Heart right ventricle (tissue), 16 donors: ENCODE data around the gene C1orf52. TPM values are rescaled to one million over a fixed set of nuclear protein-coding genes. Genes with fewer than 3 reads are reported as not detected.

Source experiments
- ATAC-seq, 8 donors: fragments of 200-7000 bp; cut with Tn5 transposase; one replicate each; pipeline ENCODE4 v1.9.1; 2020; ENCODE audit warnings: mild to moderate bottlenecking in 8 of 8, moderate library complexity in 8 of 8, moderate number of reproducible peaks in 1 of 8
- DNase-seq, 2 donors: peaks; one replicate each; pipeline ENCODE4 v3.0.0-alpha.2; 2020
- H3K27ac ChIP-seq, 10 donors: fragments of 200-600 bp; sonication (generic) in 2 of 10; one replicate each; pipeline versions ENCODE4 v1.5.0 to v1.8.0; 2020 to 2022; ENCODE audit warnings: mild to moderate bottlenecking in 3 of 10
- H3K27me3 ChIP-seq, 7 donors: fragments of 200-600 bp; one replicate each; pipeline ENCODE4 v1.8.0; 2021 to 2022; ENCODE audit warnings: mild to moderate bottlenecking in 2 of 7
- H3K36me3 ChIP-seq, 9 donors: fragments of 200-600 bp; sonication (generic) in 1 of 9; one replicate each; pipeline versions ENCODE4 v1.5.0 to v1.8.0; 2020 to 2022; ENCODE audit warnings: mild to moderate bottlenecking in 2 of 9
- H3K4me1 ChIP-seq, 9 donors: fragments of 200-600 bp; sonication (generic) in 1 of 9; one replicate each; pipeline versions ENCODE4 v1.5.0 to v1.8.0; 2020 to 2022; ENCODE audit warnings: mild to moderate bottlenecking in 4 of 9
- H3K4me3 ChIP-seq, 10 donors: fragments of 200-600 bp; sonication (generic) in 2 of 10; one replicate each; pipeline versions ENCODE4 v1.5.0 to v1.8.0; 2020 to 2022; ENCODE audit warnings: mild to moderate bottlenecking in 7 of 10, moderate library complexity in 2 of 10
- H3K9me3 ChIP-seq, 11 donors: fragments of 200-600 bp in 10 of 11; sonication (generic) in 2 of 11; one replicate each; pipeline versions ENCODE4 v1.5.0 to v1.8.0; 2013 to 2022; ENCODE audit warnings: mild to moderate bottlenecking in 2 of 11, control low read depth in 1 of 11, moderate library complexity in 1 of 11
- WGBS, 2 donors: extraction: QIAGEN DNeasy Blood & Tissue Kit; methylation state at CpG; one replicate each; pipeline ENCODE4 v1.1.7; 2013; ENCODE audit warnings: inconsistent platforms in 1 of 2; 5-methylcytosine and 5-hydroxymethylcytosine counted together
- intact Hi-C, 10 donors: fragments of 100-400 bp; cut with DNase I; formaldehyde crosslinking; loops; one replicate each; pipeline versions ENCODE4 v1.11.1 to v1.14.2; 2022
- polyA plus RNA-seq, 2 donors: library from polyadenylated mRNA; stranded (reverse); fragments of 200-250 nt; gene quantifications; one replicate each; pipeline ENCODE4 v1.2.3, GENCODE V29; 2013
- total RNA-seq, 10 donors: library from RNA; stranded (reverse); fragmentation: NEBNext Ultra II Directional in 3 of 10; extraction: Animal tissue kit (Norgen Biotek cat#: 25700) in 3 of 10; gene quantifications; one replicate each; pipeline versions ENCODE4 v1.2.1 to v1.2.4, GENCODE V29; 2021 to 2023
- TF ChIP-seq, protein P1 (sequence below), 9 donors: fragments of 200-600 bp; sonication (generic) in 2 of 9; IDR thresholded peaks; one replicate each; pipeline versions ENCODE4 v1.5.0 to v1.8.0; 2021 to 2022; ENCODE audit warnings: antibody characterized with exemption in 9 of 9, mild to moderate bottlenecking in 5 of 9, moderate library complexity in 1 of 9
- donor health status: Arrhythmogenic right ventricular cardiomyopathy.
- donor health status: ischemic (EF 13 %, LVEDD 7.1; RV severe dilation, severe dysfunction).
- donor health status: healthy with polysubstance abuse.
- donor health status: DM: no; HTN: yes; CAD: no.
- donor health status: DM: no; HTN: no; CAD: no.
- donor health status: ischemic (EF 25% LVEDD 6.9; RV normal size, moderate dysfunction).
- donor health status: ischemic (EF 25% LVEDD 5.7; RV mildly dilated, moderate dysfunction).
- donor health status: healthy.
- donor health status: DM: yes; HTN: yes; CAD: no.
- donor health status: Ischemic cardiomyopathy.
- donor health status: ischemic (EF 35%, LVEDD 5.7; RV mildly dilated, moderate dysfunction).
- donor health status: nonischemic (EF 11% LVEDD 7.7; RV severe dilation, severe dysfunction).
- donor health status: DM: yes; HTN: yes; CAD: no.
- donor health status: PGD.
- donor health status: ischemic (EF 29% LVEDD 5.4; RV normal size, mild dysfunction).
- donor health status: nonischemic (EF 23%, LVEDD 6.1; RV moderate dilation, normal function).

C1orf52 gene
- total and polyA plus RNA-seq, 12 donors, result 12.8 to 34.4 (median 15.7) TPM

DNA sequence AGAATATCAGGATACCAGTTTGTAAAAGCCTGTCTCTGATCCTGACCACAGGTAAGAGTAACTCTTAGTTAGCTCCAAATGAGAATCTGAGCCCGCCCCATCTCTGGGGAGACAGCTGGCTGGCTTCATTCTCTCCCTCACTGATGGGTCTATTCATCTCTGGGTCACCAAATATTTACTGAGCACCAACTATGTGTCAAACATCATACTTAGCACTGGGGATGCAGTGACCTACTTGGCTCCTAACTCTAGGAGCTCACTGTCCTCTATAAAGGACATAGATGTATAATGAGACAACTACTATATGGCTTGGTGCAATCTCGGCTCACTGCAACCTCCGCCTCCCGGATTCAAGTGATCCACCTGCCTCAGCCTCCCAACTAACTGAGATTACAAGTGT is 46.8 kb upstream of the C1orf52 start:
- no peaks in the 10 kb centered on the region for H3K9me3 ChIP-seq
- H3K4me3 ChIP-seq, result no peak overlapping the region
- H3K27ac ChIP-seq, result no peak overlapping the region
- DNase-seq (no peak), ATAC-seq (no peak)
- H3K4me1 ChIP-seq, result peaks cover 0 to 10% (median 6%) of the 10 kb centered on the region in 9 donors
- H3K27me3 ChIP-seq, result peaks cover 0 to 11% (median 0%) of the 10 kb centered on the region in 7 donors
- WGBS, 2 donors, result 98% methylated on average over 4 of the region's 4 CpGs
- H3K36me3 ChIP-seq, result no peaks in the 10 kb centered on the region
- intact Hi-C loops, result loop anchor here in 9 of 10 donors (5.0 to 10.0 kb wide), 15 partner anchors 89 to 711 kb away; partner anchors contain the start of genes CCN1 (in 3 of the 9), DDAH1 (in 1 of the 9) and ZNHIT6 (in 1 of the 9)
- TF ChIP-seq, protein P1, sequence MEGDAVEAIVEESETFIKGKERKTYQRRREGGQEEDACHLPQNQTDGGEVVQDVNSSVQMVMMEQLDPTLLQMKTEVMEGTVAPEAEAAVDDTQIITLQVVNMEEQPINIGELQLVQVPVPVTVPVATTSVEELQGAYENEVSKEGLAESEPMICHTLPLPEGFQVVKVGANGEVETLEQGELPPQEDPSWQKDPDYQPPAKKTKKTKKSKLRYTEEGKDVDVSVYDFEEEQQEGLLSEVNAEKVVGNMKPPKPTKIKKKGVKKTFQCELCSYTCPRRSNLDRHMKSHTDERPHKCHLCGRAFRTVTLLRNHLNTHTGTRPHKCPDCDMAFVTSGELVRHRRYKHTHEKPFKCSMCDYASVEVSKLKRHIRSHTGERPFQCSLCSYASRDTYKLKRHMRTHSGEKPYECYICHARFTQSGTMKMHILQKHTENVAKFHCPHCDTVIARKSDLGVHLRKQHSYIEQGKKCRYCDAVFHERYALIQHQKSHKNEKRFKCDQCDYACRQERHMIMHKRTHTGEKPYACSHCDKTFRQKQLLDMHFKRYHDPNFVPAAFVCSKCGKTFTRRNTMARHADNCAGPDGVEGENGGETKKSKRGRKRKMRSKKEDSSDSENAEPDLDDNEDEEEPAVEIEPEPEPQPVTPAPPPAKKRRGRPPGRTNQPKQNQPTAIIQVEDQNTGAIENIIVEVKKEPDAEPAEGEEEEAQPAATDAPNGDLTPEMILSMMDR (IDR thresholded peaks at IDR 0.05), result no peak

GRCh38 chr1:85303440-85304162 is 44.1 kb upstream of the C1orf52 start:
- TF ChIP-seq, protein P1 (IDR thresholded peaks at IDR 0.05), result no peak
- 64 to 91% methylated on average over 4 of the region's 4 CpGs for WGBS, 2 donors
- Histone ChIP-seq H3K4me3 (no peak overlapping the region), H3K27ac (no peak overlapping the region), H3K36me3 (no peaks in the 10 kb centered on the region), H3K9me3 (no peaks in the 10 kb centered on the region), H3K27me3 (peaks cover 0 to 9% (median 0%) of the 10 kb centered on the region in 7 donors), H3K4me1 (peaks cover 0 to 11% (median 4%) of the 10 kb centered on the region in 9 donors)
- intact Hi-C loops, result loop anchor here in 6 of 10 donors (10.0 kb wide), 7 partner anchors 91 to 711 kb away; partner anchors contain the start of gene DDAH1 (in 1 of the 6)
- no peak for DNase-seq
- ATAC-seq, result no peak

GRCh38 chr1:85300140-85300539 is 40.7 kb upstream of the C1orf52 start:
- Histone ChIP-seq H3K27me3 (no peaks in the 10 kb centered on the region), H3K4me3 (no peak overlapping the region), H3K36me3 (no peaks in the 10 kb centered on the region), H3K27ac (no peak overlapping the region), H3K4me1 (peaks cover 0 to 22% (median 13%) of the 10 kb centered on the region in 9 donors), H3K9me3 (no peaks in the 10 kb centered on the region)
- WGBS, 2 donors, result 77 to 92% methylated on average over 3 of the region's 3 CpGs
- ATAC-seq (no peak), DNase-seq (no peak)
- TF ChIP-seq, protein P1 (IDR thresholded peaks at IDR 0.05), result no peak
- intact Hi-C loops, result loop anchor here in 6 of 10 donors (10.0 kb wide), 7 partner anchors 95 to 715 kb away; partner anchors contain the start of gene DDAH1 (in 1 of the 6)

GRCh38 chr1:85297855-85298629 is 38.6 kb upstream of the C1orf52 start:
- peak overlapping the region in 4 of 10 donors; percentile 3 to 18 (median 14) for H3K4me3 ChIP-seq
- TF ChIP-seq, protein P1 (IDR thresholded peaks at IDR 0.05), result no peak
- peak overlapping the region in 9 of 10 donors; percentile 27 to 73 (median 60) for H3K27ac ChIP-seq
- H3K36me3 ChIP-seq, result no peaks in the 10 kb centered on the region
- DNase-seq, result peak in 1 of 2 donors; percentile 89
- no peaks in the 10 kb centered on the region for H3K9me3 ChIP-seq
- intact Hi-C loops, result loop anchor here in 1 of 10 donors (1.0 kb wide), 1 partner anchor 22 kb away; the partner anchor contains the start of gene BCL10
- H3K27me3 ChIP-seq, result no peaks in the 10 kb centered on the region
- 43 to 57% methylated on average over 11 of the region's 11 CpGs for WGBS, 2 donors
- peak; percentile 82 to 97 (median 88) for ATAC-seq
- H3K4me1 ChIP-seq, result peaks cover 0 to 26% (median 13%) of the 10 kb centered on the region in 9 donors
